Activated gamma-delta T cell treated with Interleukin-2 at 50 U/mL for 16 hours (primary cell): ENCODE data around the gene DNASE1L3.
"Not testable (repeated sequence)": the region's sequence is repeated elsewhere in the genome, so short reads cannot be mapped to it uniquely, and the experiment has no call there.

Source experiments
- DNase-seq: peaks from one replicate; pipeline ENCODE4 v3.0.0-alpha.2; 2020

Gene DNASE1L3

GRCh38 chr3:58210761-58211460 is at the start of gene DNASE1L3:
Gene DNASE1L3, minus strand, starts transcription at chr3:58210972. Its CDS starts 66 bp downstream, at chr3:58210906.
- no peak for DNase-seq

GRCh38 chr3:58260261-58260731 is 49.5 kb upstream of the DNASE1L3 start:
- DNase-seq = no peak

GRCh38 chr3:58258392-58259055 is 47.8 kb upstream of the DNASE1L3 start:
- DNase-seq = no peak

- DNase-seq = no peak
These were observed 45.7 kb upstream of the DNASE1L3 start for GRCh38 chr3:58256511-58256910.

- no peak for DNase-seq
These were observed 45.3 kb upstream of the DNASE1L3 start for GRCh38 chr3:58256061-58256460.

GRCh38 chr3:58254144-58254543 is 43.4 kb upstream of the DNASE1L3 start:
- no peak for DNase-seq

GRCh38 chr3:58251631-58252035 is 40.9 kb upstream of the DNASE1L3 start:
- DNase-seq = no peak

GRCh38 chr3:58250093-58250707 is 39.4 kb upstream of the DNASE1L3 start:
- DNase-seq = no peak

GRCh38 chr3:58249358-58250092 is 38.8 kb upstream of the DNASE1L3 start:
- no peak for DNase-seq

- no peak for DNase-seq
These were observed 35.6 kb upstream of the DNASE1L3 start for GRCh38 chr3:58246148-58247047.

- no peak for DNase-seq
These were observed 33.3 kb upstream of the DNASE1L3 start for GRCh38 chr3:58243976-58244585.

GRCh38 chr3:58242860-58243259 is 32.1 kb upstream of the DNASE1L3 start:
- DNase-seq = not testable (repeated sequence)

GRCh38 chr3:58242340-58242739 is 31.6 kb upstream of the DNASE1L3 start:
- no peak for DNase-seq

GRCh38 chr3:58241306-58242044 is 30.7 kb upstream of the DNASE1L3 start:
- DNase-seq = no peak

GRCh38 chr3:58238830-58239229 is 28.1 kb upstream of the DNASE1L3 start:
- no peak for DNase-seq

- DNase-seq = peak; percentile 46
These were observed 27.3 kb upstream of the DNASE1L3 start for GRCh38 chr3:58237941-58238681.

GRCh38 chr3:58237238-58237940 is 26.6 kb upstream of the DNASE1L3 start, which contains the start of gene ABHD6:
Gene ABHD6, plus strand, starts transcription at chr3:58237792. Its CDS starts 18,795 bp downstream, at chr3:58256587.
- DNase-seq = peak; percentile 77

- DNase-seq = no peak
These were observed 25.9 kb upstream of the DNASE1L3 start for GRCh38 chr3:58236527-58237237.

- no peak for DNase-seq
These were observed 25.2 kb upstream of the DNASE1L3 start for GRCh38 chr3:58235970-58236369.
